SH-SY5Y (cell line): Measurements from ENCODE around the gene SH3TC2.

Source experiments
- GATA2 ChIP-seq: IDR thresholded peaks from 2 replicates; pipeline ENCODE4 v1.6.1; 2011; ENCODE audit warnings: mild to moderate bottlenecking, low read depth, low read length
- GATA3 ChIP-seq: IDR thresholded peaks from 2 replicates; pipeline ENCODE4 v1.6.1; 2011; ENCODE audit warnings: low read depth, mild to moderate bottlenecking, low read length, moderate library complexity

The SH3TC2 gene

GRCh38 chr5:148986636-148987035 lies 76.2 kb downstream of the SH3TC2 start:
- TF ChIP-seq GATA2 = no peak
- no peak for TF ChIP-seq GATA3

GRCh38 chr5:148984345-148984744 lies 78.5 kb downstream of the SH3TC2 start:
- TF ChIP-seq GATA2 (no peak), GATA3 (no peak)

GRCh38 chr5:148981353-148981752 lies 81.5 kb downstream of the SH3TC2 start:
- TF ChIP-seq GATA2 (no peak), GATA3 (no peak)

- no peak for TF ChIP-seq GATA2
- TF ChIP-seq GATA3 = no peak
Measured at GRCh38 chr5:148980731-148981130, 82.1 kb downstream of the SH3TC2 start.

- TF ChIP-seq GATA2 = no peak
- TF ChIP-seq GATA3 = no peak
Measured at GRCh38 chr5:148979083-148979723, 83.7 kb downstream of the SH3TC2 start.

GRCh38 chr5:148978370-148979082 lies 84.3 kb downstream of the SH3TC2 start:
- no peak for TF ChIP-seq GATA2
- no peak for TF ChIP-seq GATA3

GRCh38 chr5:148976569-148977381 lies 86.1 kb downstream of the SH3TC2 start:
- TF ChIP-seq GATA2 (no peak), GATA3 (no peak)

GRCh38 chr5:148974642-148975327 lies 88.1 kb downstream of the SH3TC2 start:
- TF ChIP-seq GATA2 = no peak
- no peak for TF ChIP-seq GATA3

GRCh38 chr5:148973455-148973854 lies 89.4 kb downstream of the SH3TC2 start:
- TF ChIP-seq GATA3 (no peak), GATA2 (no peak)

GRCh38 chr5:148972974-148973374 lies 89.9 kb downstream of the SH3TC2 start:
- TF ChIP-seq GATA3 (no peak), GATA2 (no peak)

GRCh38 chr5:148972396-148972795 lies 90.5 kb downstream of the SH3TC2 start:
- TF ChIP-seq GATA3 (no peak), GATA2 (no peak)

GRCh38 chr5:148970876-148971275 lies 92.0 kb downstream of the SH3TC2 start:
- TF ChIP-seq GATA3 (no peak), GATA2 (no peak)

- no peak for TF ChIP-seq GATA3
- TF ChIP-seq GATA2 = no peak
Measured at GRCh38 chr5:148970228-148970627, 92.6 kb downstream of the SH3TC2 start.

GRCh38 chr5:148969291-148969690 lies 93.6 kb downstream of the SH3TC2 start:
- TF ChIP-seq GATA2 = no peak
- TF ChIP-seq GATA3 = no peak

- no peak for TF ChIP-seq GATA3
- no peak for TF ChIP-seq GATA2
Measured at GRCh38 chr5:148968311-148968710, 94.6 kb downstream of the SH3TC2 start.
